B cell (primary cell): ENCODE data around the gene LPCAT1. TPM values are rescaled to one million over a fixed set of nuclear protein-coding genes. Genes with fewer than 3 reads are reported as not detected.

Experiments
- ATAC-seq: fragments of 200-7000 bp; cut with Tn5 transposase; one replicate; pipeline ENCODE4 v1.10.0; 2021; ENCODE audit warnings: low read depth, mild to moderate bottlenecking, moderate number of reproducible peaks, moderate library complexity
- CTCF ChIA-PET: fragments of 350-600 bp; sonication (Branson Sonifier 250); formaldehyde crosslinking; loops from one replicate; lab custom pipeline; 2021; ENCODE audit warnings: antibody characterized with exemption, inconsistent platforms; lab: Charles Lee
- POLR2A ChIA-PET: fragments of 350-600 bp; sonication (Branson Sonifier 250); formaldehyde crosslinking; loops from one replicate; lab custom pipeline; 2021; ENCODE audit warnings: antibody characterized with exemption; lab: Charles Lee
- DNase-seq: peaks from one replicate; pipeline ENCODE4 v3.0.0; 2013
- H2AFZ ChIP-seq: 2 replicates; pipeline ENCODE4 v1.6.1; 2012; ENCODE audit warnings: mild to moderate bottlenecking, low read depth, low read length; ENCODE audit not compliant: insufficient read depth, poor library complexity, severe bottlenecking
- H3K27ac ChIP-seq, 2 donors: 1 replicate in 1 of 2; 2 replicates in 1 of 2; pipeline ENCODE4 v1.5.1; 2012 to 2013; ENCODE audit warnings: low read length in 2 of 2, mild to moderate bottlenecking in 2 of 2, moderate library complexity in 1 of 2
- H3K27me3 ChIP-seq, 4 experiments: fragments of 200-600 bp in 1 of 4; sonication (generic) in 1 of 4; replicated peaks in 1 of 4; 1 replicate in 2 of 4; 2 replicates in 2 of 4; pipeline versions ENCODE4 v1.6.1 to v1.7.0; 2013 to 2016; ENCODE audit warnings: low read length in 3 of 4, mild to moderate bottlenecking in 2 of 4, mixed read lengths in 1 of 4, moderate library complexity in 1 of 4; ENCODE audit not compliant: insufficient read depth in 4 of 4, control insufficient read depth in 3 of 4; ENCODE audit errors: control extremely low read depth in 1 of 4
- H3K36me3 ChIP-seq, 2 experiments: replicated peaks in 1 of 2; 1 replicate in 1 of 2; 2 replicates in 1 of 2; pipeline versions ENCODE4 v1.6.1 to v1.7.1; 2013; ENCODE audit warnings: low read length in 1 of 2; ENCODE audit not compliant: insufficient read depth in 2 of 2, control insufficient read depth in 1 of 2; ENCODE audit errors: control extremely low read depth in 1 of 2, extremely low read depth in 1 of 2
- H3K4me1 ChIP-seq, 2 donors: fragments of 200-600 bp in 1 of 2; sonication (generic) in 1 of 2; 1 replicate in 1 of 2; 2 replicates in 1 of 2; pipeline versions ENCODE4 v1.5.1 to v1.6.1; 2013 to 2017; ENCODE audit warnings: low read length in 2 of 2; ENCODE audit not compliant: control insufficient read depth in 2 of 2, insufficient read depth in 2 of 2
- H3K4me2 ChIP-seq: replicated peaks from 2 replicates; pipeline ENCODE3; 2012; ENCODE audit warnings: mild to moderate bottlenecking, low read depth, low read length; ENCODE audit not compliant: poor library complexity, severe bottlenecking
- H3K4me3 ChIP-seq, 5 experiments: fragments of 200-600 bp in 1 of 5; sonication (generic) in 1 of 5; 1 replicate in 3 of 5; 2 replicates in 2 of 5; pipeline versions ENCODE4 v1.5.1 to v1.7.0; 2011 to 2016; ENCODE audit warnings: low read length in 4 of 5, mild to moderate bottlenecking in 4 of 5, low read depth in 2 of 5, control low read depth in 1 of 5, moderate library complexity in 1 of 5; ENCODE audit not compliant: insufficient read depth in 1 of 5; ENCODE audit errors: control extremely low read depth in 1 of 5, extremely low read depth in 1 of 5
- H3K79me2 ChIP-seq: fragments of 200-600 bp; sonication (generic); one replicate; pipeline ENCODE4 v1.6.0; 2016; ENCODE audit warnings: low read length; ENCODE audit not compliant: control insufficient read depth, insufficient read depth
- H3K9ac ChIP-seq: fragments of 200-600 bp; sonication (generic); 2 replicates; pipeline ENCODE4 v1.6.1; 2017; ENCODE audit warnings: mild to moderate bottlenecking, low read length, moderate library complexity
- H3K9me3 ChIP-seq, 3 donors: one replicate each; pipeline versions ENCODE4 v1.6.1 to v1.7.1; 2013; ENCODE audit warnings: low read length in 2 of 3; ENCODE audit not compliant: control insufficient read depth in 2 of 3, insufficient read depth in 1 of 3; ENCODE audit errors: control extremely low read depth in 1 of 3
- H4K20me1 ChIP-seq: 2 replicates; pipeline ENCODE4 v1.6.0; 2012; ENCODE audit warnings: mild to moderate bottlenecking, low read length; ENCODE audit not compliant: insufficient read depth, control insufficient read depth, poor library complexity, severe bottlenecking
- H3K27ac Mint-ChIP-seq: one replicate; pipeline ENCODE4 v1.8.0; 2021; ENCODE audit warnings: mixed read lengths
- H3K27me3 Mint-ChIP-seq: one replicate; pipeline ENCODE4 v1.8.0; 2021; ENCODE audit warnings: mixed read lengths
- H3K4me1 Mint-ChIP-seq: one replicate; pipeline ENCODE4 v1.8.0; 2021; ENCODE audit warnings: mixed read lengths
- H3K4me3 Mint-ChIP-seq: one replicate; pipeline ENCODE4 v1.8.0; 2021; ENCODE audit warnings: mixed read lengths
- H3K9me3 Mint-ChIP-seq: one replicate; pipeline ENCODE4 v1.8.0; 2022; ENCODE audit warnings: mixed read lengths; ENCODE audit not compliant: insufficient read depth
- EZH2 ChIP-seq: IDR thresholded peaks from 2 replicates; pipeline ENCODE4 v1.6.1; 2012; ENCODE audit warnings: borderline replicate concordance, low read depth, mild to moderate bottlenecking, moderate library complexity, low read length; ENCODE audit not compliant: insufficient read depth, poor library complexity, severe bottlenecking
- WGBS: methylation state at CpG from one replicate; pipeline ENCODE4 v1.1.5; 2013; ENCODE audit warnings: missing lambda C conversion rate; ENCODE audit not compliant: insufficient coverage; 5-methylcytosine and 5-hydroxymethylcytosine counted together
- intact Hi-C: fragments of 100-400 bp; cut with micrococcal nuclease; formaldehyde crosslinking; loops from one replicate; pipeline ENCODE4 v1.10.0; 2022
- polyA plus RNA-seq: library from polyadenylated mRNA; depleted of rRNA; stranded (reverse); fragments of >200 nt; gene quantifications from 2 replicates; pipeline ENCODE4 v1.2.3, GENCODE V29; 2012
- total RNA-seq, 2 donors: library from RNA; stranded (reverse); fragments of 120-200 nt in 1 of 2; gene quantifications; 1 replicate in 1 of 2; 2 replicates in 1 of 2; pipeline versions ENCODE4 v1.2.3 to v1.2.4, GENCODE V29; 2013 to 2022
- TF ChIP-seq, protein P1 (sequence below): fragments of 200-600 bp; IDR thresholded peaks from one replicate; pipeline ENCODE4 v1.8.0; 2022; ENCODE audit warnings: antibody characterized with exemption, mild to moderate bottlenecking

The LPCAT1 gene
- total and polyA plus RNA-seq, 2 donors (not counting 1 experiment from before 2014, with no cell fraction given) = 94.8 to 159 TPM

DNA sequence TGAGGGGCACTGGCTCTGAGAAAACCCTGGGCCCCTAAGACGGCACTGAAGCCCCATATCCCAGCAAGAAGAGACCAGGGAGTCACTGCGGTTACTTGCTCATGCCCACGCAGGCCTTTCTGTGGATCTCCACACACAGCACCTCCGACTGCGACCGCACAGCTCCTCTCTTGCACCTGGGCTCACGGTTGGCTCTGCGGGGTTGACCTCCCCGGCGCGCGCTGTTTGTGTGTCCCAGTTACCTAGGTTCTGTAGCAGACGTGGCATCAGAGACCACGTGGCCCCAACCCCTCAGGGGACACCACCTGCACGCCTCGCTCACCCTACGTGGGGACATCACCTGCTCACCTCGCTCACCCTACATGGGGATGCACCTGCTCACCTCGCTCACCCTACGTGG, 12.7 kb downstream of the LPCAT1 start:
- TF ChIP-seq EZH2 = no peak
- TF ChIP-seq, protein P1, sequence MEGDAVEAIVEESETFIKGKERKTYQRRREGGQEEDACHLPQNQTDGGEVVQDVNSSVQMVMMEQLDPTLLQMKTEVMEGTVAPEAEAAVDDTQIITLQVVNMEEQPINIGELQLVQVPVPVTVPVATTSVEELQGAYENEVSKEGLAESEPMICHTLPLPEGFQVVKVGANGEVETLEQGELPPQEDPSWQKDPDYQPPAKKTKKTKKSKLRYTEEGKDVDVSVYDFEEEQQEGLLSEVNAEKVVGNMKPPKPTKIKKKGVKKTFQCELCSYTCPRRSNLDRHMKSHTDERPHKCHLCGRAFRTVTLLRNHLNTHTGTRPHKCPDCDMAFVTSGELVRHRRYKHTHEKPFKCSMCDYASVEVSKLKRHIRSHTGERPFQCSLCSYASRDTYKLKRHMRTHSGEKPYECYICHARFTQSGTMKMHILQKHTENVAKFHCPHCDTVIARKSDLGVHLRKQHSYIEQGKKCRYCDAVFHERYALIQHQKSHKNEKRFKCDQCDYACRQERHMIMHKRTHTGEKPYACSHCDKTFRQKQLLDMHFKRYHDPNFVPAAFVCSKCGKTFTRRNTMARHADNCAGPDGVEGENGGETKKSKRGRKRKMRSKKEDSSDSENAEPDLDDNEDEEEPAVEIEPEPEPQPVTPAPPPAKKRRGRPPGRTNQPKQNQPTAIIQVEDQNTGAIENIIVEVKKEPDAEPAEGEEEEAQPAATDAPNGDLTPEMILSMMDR = no peak
- 80% methylated on average over 20 of the region's 20 CpGs for WGBS
- CTCF ChIA-PET = interaction anchor here (1.1 to 2.1 kb wide), 7 partner anchors 13 to 134 kb away, joined by 3 to 11 read pairs (median 5); no protein-coding TSS in a partner anchor
- Histone ChIP-seq H3K4me1 (peaks cover 12 to 39% of the 10 kb centered on the region in 2 donors), H4K20me1 (peaks cover 49% of the 10 kb centered on the region), H2AFZ (no peak overlapping the region), H3K27ac (peak overlapping the region in 1 of 2 donors; percentile 76), H3K36me3 (peaks cover 0 to 69% of the 10 kb centered on the region in 2 experiments), H3K79me2 (peaks cover 100% of the 10 kb centered on the region), H3K9ac (no peak overlapping the region), H3K9me3 (no peaks in the 10 kb centered on the region), H3K4me2 (no peak overlapping the region), H3K4me3 (no peak overlapping the region), H3K27me3 (no peaks in the 10 kb centered on the region)
- ATAC-seq (peak; percentile 51), DNase-seq (peak; percentile 75)
- H3K4me3 Mint-ChIP-seq = no peak overlapping the region
- H3K9me3 Mint-ChIP-seq = no peaks in the 10 kb centered on the region
- intact Hi-C loops = no loop called here
- POLR2A ChIA-PET = interaction anchor here (0.8 to 1.5 kb wide), 2 partner anchors 26 to 371 kb away, joined by 4 to 5 read pairs; no protein-coding TSS in a partner anchor
- H3K27ac Mint-ChIP-seq = peak overlapping the region; percentile 61
- peaks cover 42% of the 10 kb centered on the region for H3K4me1 Mint-ChIP-seq
- H3K27me3 Mint-ChIP-seq = no peaks in the 10 kb centered on the region

DNA sequence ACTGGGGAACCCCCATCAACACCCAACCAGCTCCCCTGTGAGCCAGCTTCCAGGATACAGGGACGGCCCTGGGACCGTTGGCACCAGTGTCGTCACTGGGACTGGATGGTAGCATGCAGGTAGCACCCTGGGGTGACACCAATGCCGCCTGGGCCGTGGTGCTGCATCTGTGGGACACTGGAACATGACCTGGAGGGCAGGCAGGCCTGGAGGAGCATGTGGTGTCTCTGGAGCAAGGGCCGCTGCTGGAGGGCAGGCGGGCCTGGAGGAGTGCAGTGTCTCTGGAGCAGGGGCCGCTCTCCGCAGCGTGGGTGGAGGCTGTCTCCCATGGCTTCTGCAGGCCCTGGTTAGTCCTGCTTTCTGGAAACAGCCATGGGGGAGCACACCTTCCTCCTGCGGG, 13.1 kb downstream of the LPCAT1 start:
- H3K9me3 Mint-ChIP-seq = no peaks in the 10 kb centered on the region
- no peak overlapping the region for H2AFZ ChIP-seq

More for the DNA sequence above, 13.1 kb downstream of the LPCAT1 start:
- H3K4me1 Mint-ChIP-seq = peaks cover 42% of the 10 kb centered on the region
- peaks cover 100% of the 10 kb centered on the region for H3K79me2 ChIP-seq
- no peak overlapping the region for H3K27ac Mint-ChIP-seq
- no peak overlapping the region for H3K4me3 Mint-ChIP-seq
- H3K4me2 ChIP-seq = no peak overlapping the region
- no peak overlapping the region for H3K9ac ChIP-seq
- TF ChIP-seq, protein P1 = no peak
- TF ChIP-seq EZH2 = no peak
- DNase-seq (peak; percentile 31), ATAC-seq (no peak)
- peak overlapping the region in 1 of 2 donors; percentile 76 for H3K27ac ChIP-seq
- ChIA-PET CTCF (interaction anchor here (1.8 to 2.0 kb wide), 2 partner anchors 12 to 30 kb away, joined by 6 to 11 read pairs; no protein-coding TSS in a partner anchor), POLR2A (interaction anchor here (1.5 kb wide), 1 partner anchor 26 kb away, joined by 4 read pairs; no protein-coding TSS in a partner anchor)
- H3K36me3 ChIP-seq = peaks cover 0 to 65% of the 10 kb centered on the region in 2 experiments
- peaks cover 45% of the 10 kb centered on the region for H4K20me1 ChIP-seq
- WGBS = 91% methylated on average over 11 of the region's 11 CpGs
- peaks cover 12 to 39% of the 10 kb centered on the region in 2 donors for H3K4me1 ChIP-seq
- H3K27me3 Mint-ChIP-seq = no peaks in the 10 kb centered on the region
- no peaks in the 10 kb centered on the region for H3K27me3 ChIP-seq
- intact Hi-C loops = no loop called here
- H3K9me3 ChIP-seq = no peaks in the 10 kb centered on the region
- no peak overlapping the region for H3K4me3 ChIP-seq
